Smooth muscle cell (in vitro differentiated cells): ENCODE results near the gene SH3BP4. TPM values are rescaled to one million over a fixed set of nuclear protein-coding genes. Genes with fewer than 3 reads are reported as not detected.

ENCODE experiments used
- DNase-seq: peaks from one replicate; lab custom pipeline; 2025; ENCODE audit not compliant: unreplicated experiment; lab: John Stamatoyannopoulos, UW
- H2AFZ ChIP-seq: fragments of 200-600 bp; sonication (generic); 2 replicates; pipeline ENCODE4 v1.6.0; 2016; ENCODE audit warnings: antibody characterized with exemption, low read depth, mild to moderate bottlenecking
- H3F3A ChIP-seq: fragments of 200-600 bp; sonication (generic); 2 replicates; pipeline ENCODE4 v1.6.0; 2017; ENCODE audit warnings: antibody characterized with exemption, low read depth
- H3K27ac ChIP-seq: fragments of 200-600 bp; sonication (generic); 2 replicates; pipeline ENCODE4 v1.5.1; 2016; ENCODE audit warnings: low read depth, mild to moderate bottlenecking
- H3K27me3 ChIP-seq: fragments of 200-600 bp; sonication (generic); 2 replicates; pipeline ENCODE4 v1.6.1; 2016; ENCODE audit warnings: low read depth, mild to moderate bottlenecking
- H3K36me3 ChIP-seq: fragments of 200-600 bp; sonication (generic); 2 replicates; pipeline ENCODE4 v1.5.1; 2016; ENCODE audit warnings: low read depth
- H3K4me1 ChIP-seq: fragments of 200-600 bp; sonication (generic); 2 replicates; pipeline ENCODE4 v1.5.1; 2016; ENCODE audit warnings: low read depth
- H3K4me2 ChIP-seq: fragments of 200-600 bp; sonication (generic); 2 replicates; pipeline ENCODE4 v1.6.0; 2016; ENCODE audit warnings: mild to moderate bottlenecking
- H3K4me3 ChIP-seq: fragments of 200-600 bp; sonication (generic); 2 replicates; pipeline ENCODE4 v1.5.1; 2016; ENCODE audit warnings: mild to moderate bottlenecking
- H3K79me2 ChIP-seq: fragments of 200-600 bp; sonication (generic); 2 replicates; pipeline ENCODE4 v1.6.0; 2016; ENCODE audit warnings: low read depth, mild to moderate bottlenecking
- H3K9ac ChIP-seq: fragments of 200-600 bp; sonication (generic); 2 replicates; pipeline ENCODE4 v1.6.0; 2016; ENCODE audit warnings: low read depth
- H3K9me3 ChIP-seq: fragments of 200-600 bp; sonication (generic); replicated peaks from 2 replicates; pipeline ENCODE4 v1.5.1; 2016; ENCODE audit warnings: low read depth
- H4K20me1 ChIP-seq: fragments of 200-600 bp; sonication (generic); 2 replicates; pipeline ENCODE4 v1.6.0; 2016; ENCODE audit warnings: low read depth
- whole genome bisulfite sequencing: methylation state at CpG from one replicate; pipeline ENCODE4 v1.1.7; 2016; ENCODE audit warnings: low lambda C conversion rate; 5-methylcytosine and 5-hydroxymethylcytosine counted together
- polyA plus RNA-seq: library from polyadenylated mRNA; unstranded; fragments of >200 nt; fragmentation: Nextera tagmentation; extraction: Ambion mirVana; gene quantifications from 2 replicates; pipeline ENCODE4 v1.2.1, GENCODE V29; 2016
- total RNA-seq: library from RNA; depleted of rRNA; stranded (reverse); fragments of >200 nt; gene quantifications from 2 replicates; pipeline ENCODE4 v1.2.3, GENCODE V29; 2014
- TF ChIP-seq, protein P1 (sequence below): fragments of 200-600 bp; sonication (generic); IDR thresholded peaks from 2 replicates; pipeline ENCODE4 v1.5.1; 2017; ENCODE audit warnings: borderline replicate concordance, mild to moderate bottlenecking, antibody characterized with exemption; ENCODE audit not compliant: insufficient read depth, poor library complexity, severe bottlenecking

The SH3BP4 gene
- total and polyA plus RNA-seq, 2 experiments from 2014 or later = 38.9 to 47.7 TPM

DNA sequence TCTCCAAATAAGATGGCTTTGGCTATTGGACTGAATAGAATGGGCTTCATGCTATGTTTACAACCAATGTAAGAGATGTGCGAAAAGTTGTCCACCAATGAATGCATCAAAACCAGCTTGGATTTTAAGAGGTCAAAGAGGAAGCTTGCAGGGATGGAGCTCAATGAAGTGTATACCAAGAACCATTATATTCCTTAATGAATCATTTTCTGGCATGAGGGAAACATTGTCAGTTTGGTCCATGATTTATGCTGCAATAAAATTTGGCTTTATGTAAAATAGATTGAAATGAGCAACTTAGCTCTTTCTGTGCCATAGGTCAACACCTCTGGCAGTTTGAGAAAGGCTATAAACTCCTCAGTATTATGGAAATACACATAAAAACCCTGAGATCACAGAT lies 107.3 kb downstream of the SH3BP4 start:
- Histone ChIP-seq H3K36me3 (peaks cover 3% of the 10 kb centered on the region), H3K27me3 (no peaks in the 10 kb centered on the region), H4K20me1 (peaks cover 8% of the 10 kb centered on the region), H3K4me1 (no peaks in the 10 kb centered on the region), H2AFZ (no peak overlapping the region), H3K27ac (no peak overlapping the region), H3K9me3 (no peaks in the 10 kb centered on the region), H3K79me2 (no peaks in the 10 kb centered on the region), H3F3A (peaks cover 4% of the 10 kb centered on the region), H3K4me2 (no peak overlapping the region), H3K9ac (no peak overlapping the region), H3K4me3 (no peak overlapping the region)
- TF ChIP-seq, protein P1, sequence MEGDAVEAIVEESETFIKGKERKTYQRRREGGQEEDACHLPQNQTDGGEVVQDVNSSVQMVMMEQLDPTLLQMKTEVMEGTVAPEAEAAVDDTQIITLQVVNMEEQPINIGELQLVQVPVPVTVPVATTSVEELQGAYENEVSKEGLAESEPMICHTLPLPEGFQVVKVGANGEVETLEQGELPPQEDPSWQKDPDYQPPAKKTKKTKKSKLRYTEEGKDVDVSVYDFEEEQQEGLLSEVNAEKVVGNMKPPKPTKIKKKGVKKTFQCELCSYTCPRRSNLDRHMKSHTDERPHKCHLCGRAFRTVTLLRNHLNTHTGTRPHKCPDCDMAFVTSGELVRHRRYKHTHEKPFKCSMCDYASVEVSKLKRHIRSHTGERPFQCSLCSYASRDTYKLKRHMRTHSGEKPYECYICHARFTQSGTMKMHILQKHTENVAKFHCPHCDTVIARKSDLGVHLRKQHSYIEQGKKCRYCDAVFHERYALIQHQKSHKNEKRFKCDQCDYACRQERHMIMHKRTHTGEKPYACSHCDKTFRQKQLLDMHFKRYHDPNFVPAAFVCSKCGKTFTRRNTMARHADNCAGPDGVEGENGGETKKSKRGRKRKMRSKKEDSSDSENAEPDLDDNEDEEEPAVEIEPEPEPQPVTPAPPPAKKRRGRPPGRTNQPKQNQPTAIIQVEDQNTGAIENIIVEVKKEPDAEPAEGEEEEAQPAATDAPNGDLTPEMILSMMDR = no peak
- no peak for DNase-seq
- WGBS = 93% methylated on average over 1 of the region's 1 CpG

DNA sequence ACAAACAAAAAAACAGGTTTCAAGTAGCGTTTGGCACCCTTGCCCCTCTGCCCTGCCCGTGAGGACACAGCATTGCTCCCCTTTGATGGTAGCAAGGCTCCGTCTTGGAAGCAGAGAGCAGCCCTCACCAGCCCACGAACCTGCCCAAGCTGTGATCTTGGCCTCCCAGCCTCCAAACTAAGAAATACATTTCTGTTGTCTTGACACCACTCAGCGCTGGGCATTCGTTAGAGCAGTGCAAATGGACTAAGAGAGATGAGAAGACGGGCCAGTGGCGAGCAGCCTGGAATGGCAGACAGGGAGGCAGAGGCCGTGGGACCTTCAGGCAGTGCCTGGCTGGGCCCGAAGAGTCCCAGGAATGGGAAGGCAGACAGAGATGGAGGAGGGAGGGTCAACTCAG lies 109.8 kb downstream of the SH3BP4 start:
- Histone ChIP-seq H4K20me1 (no peaks in the 10 kb centered on the region), H3K27ac (no peak overlapping the region), H3K79me2 (no peaks in the 10 kb centered on the region), H2AFZ (no peak overlapping the region), H3K9ac (no peak overlapping the region), H3K4me1 (peaks cover 14% of the 10 kb centered on the region), H3K27me3 (no peaks in the 10 kb centered on the region), H3K4me3 (no peak overlapping the region), H3F3A (no peaks in the 10 kb centered on the region), H3K36me3 (no peaks in the 10 kb centered on the region), H3K4me2 (no peak overlapping the region), H3K9me3 (no peaks in the 10 kb centered on the region)
- DNase-seq = no peak
- 94% methylated on average over 10 of the region's 10 CpGs for WGBS
- TF ChIP-seq, protein P1 = no peak

DNA sequence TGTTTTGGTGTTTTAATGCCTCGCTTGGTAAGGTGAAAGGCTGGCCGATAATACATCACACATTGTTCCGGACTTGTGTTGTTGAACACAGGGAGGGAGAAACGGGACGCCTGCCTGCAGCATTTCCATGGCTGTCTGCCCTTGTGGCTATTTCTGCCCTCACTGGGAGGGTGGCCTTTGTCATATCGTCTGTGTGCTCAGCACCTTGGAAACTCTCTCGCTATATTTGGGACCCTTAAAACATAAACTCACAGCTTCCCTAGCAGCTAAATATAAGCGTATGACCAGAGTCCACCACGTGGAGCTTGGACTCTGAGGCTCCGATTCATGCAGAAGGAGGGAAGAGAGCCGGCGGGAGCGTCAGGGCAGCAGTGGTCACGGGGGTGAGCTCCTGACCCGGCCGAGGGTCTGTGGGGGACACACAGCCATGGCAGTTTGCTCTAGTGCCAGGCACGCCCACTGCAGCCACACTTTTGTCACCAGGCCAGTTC lies 111.7 kb downstream of the SH3BP4 start:
- Histone ChIP-seq H3K4me2 (no peak overlapping the region), H3K4me1 (peaks cover 22% of the 10 kb centered on the region), H4K20me1 (no peaks in the 10 kb centered on the region), H3K9ac (no peak overlapping the region), H3K9me3 (no peaks in the 10 kb centered on the region), H3F3A (no peaks in the 10 kb centered on the region), H3K27ac (no peak overlapping the region), H3K79me2 (no peaks in the 10 kb centered on the region), H3K4me3 (no peak overlapping the region), H3K36me3 (no peaks in the 10 kb centered on the region), H3K27me3 (no peaks in the 10 kb centered on the region), H2AFZ (no peak overlapping the region)
- TF ChIP-seq, protein P1 = no peak
- 85% methylated on average over 17 of the region's 17 CpGs for WGBS
- no peak for DNase-seq

DNA sequence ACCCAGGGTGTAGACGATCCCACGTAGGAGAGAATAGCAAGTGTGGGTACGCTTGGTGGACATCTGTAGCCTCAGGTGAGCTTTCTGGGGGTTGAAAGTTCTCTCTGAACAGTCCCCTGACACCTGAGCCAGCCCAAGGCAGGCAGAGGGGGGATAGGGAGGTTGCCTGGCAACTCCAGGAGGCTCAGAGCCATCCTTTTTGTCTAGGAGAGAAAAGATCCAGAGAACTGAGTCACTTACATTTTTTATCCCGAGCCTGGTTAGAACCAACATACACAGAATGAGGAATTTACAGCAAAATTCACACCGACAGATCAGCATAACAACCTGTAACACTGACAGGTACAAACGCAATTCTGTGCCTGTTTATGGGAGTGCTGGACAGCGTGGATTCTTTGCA lies 113.2 kb downstream of the SH3BP4 start:
- TF ChIP-seq, protein P1 = no peak
- H3K27ac ChIP-seq = no peak overlapping the region
- H3K4me1 ChIP-seq = peaks cover 25% of the 10 kb centered on the region
- no peaks in the 10 kb centered on the region for H3K27me3 ChIP-seq
- H3K4me2 ChIP-seq = no peak overlapping the region
- H3K9ac ChIP-seq = no peak overlapping the region
- no peaks in the 10 kb centered on the region for H4K20me1 ChIP-seq
- WGBS = 82% methylated on average over 7 of the region's 7 CpGs
- no peak overlapping the region for H2AFZ ChIP-seq
- no peaks in the 10 kb centered on the region for H3K36me3 ChIP-seq
- H3K4me3 ChIP-seq = no peak overlapping the region
- H3K79me2 ChIP-seq = no peaks in the 10 kb centered on the region
- no peaks in the 10 kb centered on the region for H3K9me3 ChIP-seq
- no peaks in the 10 kb centered on the region for H3F3A ChIP-seq
- DNase-seq = no peak
